SH-SY5Y (cell line): ENCODE data around the gene LETM1.

Experiments
- GATA2 ChIP-seq: IDR thresholded peaks from 2 replicates; pipeline ENCODE4 v1.6.1; 2011; ENCODE audit warnings: mild to moderate bottlenecking, low read depth, low read length
- GATA3 ChIP-seq: IDR thresholded peaks from 2 replicates; pipeline ENCODE4 v1.6.1; 2011; ENCODE audit warnings: low read depth, mild to moderate bottlenecking, low read length, moderate library complexity

LETM1 gene

GRCh38 chr4:1882850-1883271 is 26.9 kb upstream of the LETM1 start:
- no peak for TF ChIP-seq GATA3
- TF ChIP-seq GATA2, result no peak

DNA sequence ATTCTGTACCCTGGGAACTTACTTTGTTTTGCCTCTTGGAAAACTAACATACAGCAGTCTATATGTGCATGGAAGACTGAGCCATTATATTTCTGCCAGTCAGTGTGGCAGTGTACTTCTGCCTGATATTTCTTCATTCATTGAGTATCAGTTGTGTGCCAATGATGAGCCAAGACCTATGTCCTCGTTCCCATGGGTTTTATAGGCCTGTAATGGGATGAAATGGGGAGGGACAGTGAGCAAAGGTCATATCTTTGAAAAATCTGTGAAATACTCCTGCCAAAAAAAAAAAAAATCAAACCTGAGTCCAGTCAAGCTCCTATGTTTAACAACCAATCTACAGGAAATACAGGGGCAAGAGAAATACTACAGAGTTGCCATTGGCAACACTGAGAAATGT is 24.4 kb upstream of the LETM1 start:
- TF ChIP-seq GATA2 (no peak), GATA3 (no peak)

- TF ChIP-seq GATA3 (no peak), GATA2 (no peak)
Measured at GRCh38 chr4:1879485-1879884, 23.5 kb upstream of the LETM1 start.

DNA sequence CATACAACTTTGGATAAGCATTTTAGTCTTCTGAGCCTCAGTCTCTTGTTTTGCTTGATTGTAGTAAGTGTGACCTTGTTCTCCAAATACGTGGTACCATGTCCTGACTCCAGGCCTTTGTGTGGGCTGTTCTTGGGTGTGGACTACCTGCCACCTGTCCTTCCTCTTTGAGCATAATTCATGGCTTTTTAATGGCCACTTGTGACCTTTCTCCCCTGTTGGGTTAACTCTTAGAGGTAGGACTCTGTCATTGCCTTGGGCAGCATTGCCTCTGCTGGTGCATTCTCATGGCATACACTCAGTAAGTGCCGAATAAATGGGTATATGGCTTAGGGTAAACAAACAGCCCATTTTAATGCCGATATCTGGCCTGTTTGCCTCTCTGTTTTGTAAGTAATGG is 18.2 kb upstream of the LETM1 start:
- TF ChIP-seq GATA2 (no peak), GATA3 (no peak)

- TF ChIP-seq GATA2 (no peak), GATA3 (no peak)
Measured at GRCh38 chr4:1873776-1874175, 17.8 kb upstream of the LETM1 start.

DNA sequence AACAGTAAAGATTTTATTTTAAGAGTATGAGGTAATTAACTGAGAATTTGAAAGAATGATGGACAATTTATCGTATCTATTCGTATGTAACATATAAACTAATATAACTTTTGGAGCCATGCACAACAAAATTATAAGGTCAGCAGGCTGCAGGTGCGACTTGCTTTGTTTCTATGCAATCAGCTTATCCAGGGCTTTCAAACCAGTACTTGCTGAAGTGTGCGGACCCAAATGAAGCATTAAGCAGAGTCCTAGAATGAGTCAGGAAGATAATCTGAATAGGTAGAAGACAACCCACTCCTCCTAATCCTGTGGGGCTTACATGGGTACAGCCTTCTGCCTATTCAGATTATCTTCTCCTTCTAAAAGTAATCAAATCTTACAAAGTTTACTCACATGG is 17.3 kb upstream of the LETM1 start:
- no peak for TF ChIP-seq GATA3
- no peak for TF ChIP-seq GATA2

DNA sequence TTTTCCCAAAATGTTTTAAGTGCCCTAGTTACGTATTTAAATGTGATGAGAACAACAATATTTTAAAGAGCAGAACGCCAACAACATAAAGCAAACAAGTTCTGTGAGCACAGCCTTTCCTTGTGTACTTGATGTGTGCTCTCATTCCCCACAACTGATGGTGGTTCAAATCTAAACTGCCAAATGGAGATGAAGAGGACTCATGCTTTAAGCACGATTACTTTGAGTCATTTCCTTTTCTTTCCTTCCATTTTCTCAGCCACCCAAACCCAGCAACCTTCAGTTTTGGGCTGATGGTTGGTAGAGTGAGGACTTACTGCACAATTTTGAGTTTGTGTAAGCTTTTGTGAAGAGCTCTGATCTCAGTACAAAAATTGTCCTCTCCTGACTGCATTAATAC is 16.9 kb upstream of the LETM1 start:
- TF ChIP-seq GATA3 (no peak), GATA2 (no peak)

- no peak for TF ChIP-seq GATA2
- no peak for TF ChIP-seq GATA3
Measured at GRCh38 chr4:1871471-1872021, 15.6 kb upstream of the LETM1 start.

- no peak for TF ChIP-seq GATA2
Measured at GRCh38 chr4:1870578-1871443, 14.9 kb upstream of the LETM1 start, which contains the start of gene NSD2. Gene NSD2 (plus strand): TSS chr4:1871393. CDS start chr4:1900655, 29,262 bp downstream.

DNA sequence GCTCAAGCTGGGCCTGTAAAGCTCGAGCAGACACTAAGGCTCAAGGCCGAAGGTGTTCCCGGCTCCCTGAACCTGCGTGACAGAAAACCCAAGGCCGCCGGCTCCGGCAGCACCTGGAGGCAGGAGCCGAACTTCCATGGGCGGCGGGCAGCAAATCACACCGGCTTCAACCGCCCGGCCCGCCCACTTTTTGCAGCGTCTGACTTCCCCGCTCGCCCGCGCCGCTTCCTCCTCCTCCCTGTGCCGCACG is 14.3 kb upstream of the LETM1 start:
- TF ChIP-seq GATA3 (no peak), GATA2 (no peak)

DNA sequence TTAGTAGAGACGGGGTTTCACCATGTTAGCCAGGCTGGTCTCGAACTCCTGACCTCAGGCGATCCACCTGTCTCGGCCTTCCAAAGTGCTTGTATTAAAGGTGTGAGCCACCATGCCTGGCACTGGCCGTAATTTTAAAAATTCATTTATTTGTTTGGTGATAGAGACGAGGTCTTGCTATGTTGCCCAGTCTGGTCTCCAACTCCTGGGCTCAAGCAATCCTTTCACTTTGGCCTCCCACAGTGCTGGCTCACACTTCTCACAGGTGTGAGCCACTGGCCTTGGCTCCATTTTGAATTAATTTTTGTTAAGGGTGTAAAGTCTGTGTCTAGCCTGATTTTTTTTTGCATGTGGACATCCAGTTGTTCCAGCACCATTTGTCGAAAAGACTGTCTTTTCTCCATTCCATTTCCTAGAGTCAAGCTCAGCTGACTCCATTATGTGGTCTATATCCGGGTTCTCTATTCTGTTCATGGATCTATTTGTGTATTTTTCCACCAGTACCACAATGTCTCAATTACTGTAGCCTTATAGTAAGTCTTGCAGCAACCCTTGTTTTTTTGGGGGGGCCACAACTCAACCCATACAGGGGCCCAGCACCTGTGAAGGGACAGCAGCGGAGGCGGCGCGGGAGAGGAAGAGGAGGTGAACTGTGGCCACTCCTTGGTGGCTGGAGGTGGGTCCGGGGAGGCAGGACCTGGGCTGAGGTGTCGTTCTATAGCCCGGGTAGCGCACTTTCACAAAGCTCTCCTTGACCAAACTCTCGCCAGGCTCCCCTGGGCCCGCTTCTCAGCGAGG is 13.8 kb upstream of the LETM1 start:
- no peak for TF ChIP-seq GATA3
- no peak for TF ChIP-seq GATA2

- TF ChIP-seq GATA3, result no peak
- no peak for TF ChIP-seq GATA2
Measured at GRCh38 chr4:1868912-1869311, 13.0 kb upstream of the LETM1 start.

GRCh38 chr4:1868293-1868692 is 12.3 kb upstream of the LETM1 start:
- TF ChIP-seq GATA2 (no peak), GATA3 (no peak)

- no peak for TF ChIP-seq GATA2
- no peak for TF ChIP-seq GATA3
Measured at GRCh38 chr4:1866189-1866661, 10.3 kb upstream of the LETM1 start.
